ENCODE results near the gene VIPAS39.

DNA sequence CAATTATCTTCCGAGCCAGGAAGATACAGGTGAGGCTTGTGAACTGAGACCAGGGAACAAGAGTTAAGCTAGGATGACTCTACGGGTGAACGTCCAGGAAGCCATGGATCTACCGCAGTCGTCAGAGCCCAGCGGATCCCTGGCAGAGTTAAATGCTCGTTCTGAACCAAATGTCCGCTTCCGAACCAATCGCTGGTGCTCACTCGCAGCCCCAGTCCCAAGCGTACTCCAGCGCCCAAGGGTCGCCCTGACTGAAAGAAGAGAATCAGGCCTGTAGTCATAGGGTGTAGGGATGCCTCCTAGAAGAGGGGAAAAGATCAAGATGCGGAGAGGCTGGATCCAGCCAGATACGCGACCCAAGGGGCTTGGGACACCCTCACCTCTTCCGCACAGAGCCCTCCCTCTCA is 283 bp downstream of the VIPAS39 start:
- no peak for TF ChIP-seq ZNF561 (tag by site-specific recombination; IDR thresholded peaks at IDR 0.05; ENCODE audit: borderline replicate concordance)
- TF ChIP-seq, protein P1, sequence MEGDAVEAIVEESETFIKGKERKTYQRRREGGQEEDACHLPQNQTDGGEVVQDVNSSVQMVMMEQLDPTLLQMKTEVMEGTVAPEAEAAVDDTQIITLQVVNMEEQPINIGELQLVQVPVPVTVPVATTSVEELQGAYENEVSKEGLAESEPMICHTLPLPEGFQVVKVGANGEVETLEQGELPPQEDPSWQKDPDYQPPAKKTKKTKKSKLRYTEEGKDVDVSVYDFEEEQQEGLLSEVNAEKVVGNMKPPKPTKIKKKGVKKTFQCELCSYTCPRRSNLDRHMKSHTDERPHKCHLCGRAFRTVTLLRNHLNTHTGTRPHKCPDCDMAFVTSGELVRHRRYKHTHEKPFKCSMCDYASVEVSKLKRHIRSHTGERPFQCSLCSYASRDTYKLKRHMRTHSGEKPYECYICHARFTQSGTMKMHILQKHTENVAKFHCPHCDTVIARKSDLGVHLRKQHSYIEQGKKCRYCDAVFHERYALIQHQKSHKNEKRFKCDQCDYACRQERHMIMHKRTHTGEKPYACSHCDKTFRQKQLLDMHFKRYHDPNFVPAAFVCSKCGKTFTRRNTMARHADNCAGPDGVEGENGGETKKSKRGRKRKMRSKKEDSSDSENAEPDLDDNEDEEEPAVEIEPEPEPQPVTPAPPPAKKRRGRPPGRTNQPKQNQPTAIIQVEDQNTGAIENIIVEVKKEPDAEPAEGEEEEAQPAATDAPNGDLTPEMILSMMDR (tag by site-specific recombination; IDR thresholded peaks at IDR 0.05) = no peak
- TF ChIP-seq ZNF184 (tag by site-specific recombination; IDR thresholded peaks at IDR 0.05) = no peak
- no peak for TF ChIP-seq ZNF350 (tag by site-specific recombination; IDR thresholded peaks at IDR 0.05)
- TF ChIP-seq ZBTB7A (tag by site-specific recombination; IDR thresholded peaks at IDR 0.05; ENCODE audit: low read depth) = no peak; the same call in 1 of the 2 replicates
- TF ChIP-seq ZSCAN16 (tag by site-specific recombination; IDR thresholded peaks at IDR 0.05) = no peak

Measured in HEK293 (cell line).